K562 (cell line): ENCODE results near the gene EPHA7. TPM values are rescaled to one million over a fixed set of nuclear protein-coding genes. Genes with fewer than 3 reads are reported as not detected.

Experiments
- ATAC-seq: fragments of 200-7000 bp; cut with Tn5 transposase; 3 replicates; pipeline ENCODE4 v1.9.1; 2020; ENCODE audit warnings: moderate library complexity
- BruUV-seq: library from RNA; stranded (reverse); fragments of 400-500 nt; replicated peaks from 2 replicates; lab custom pipeline; 2021; lab: Mats Ljungman, UMichigan
- CTCF ChIA-PET: fragments of 300-600 bp; formaldehyde crosslinking; extraction: SDS; loops from one replicate; lab custom pipeline; 2021; ENCODE audit warnings: low intra/inter-chr PET ratio; lab: Yijun Ruan, JAX
- POLR2A ChIA-PET: fragments of 300-600, 350-650 bp; sonication (Branson Sonifier 250); formaldehyde crosslinking; extraction: SDS; loops from one replicate; lab custom pipeline; 2021; ENCODE audit warnings: antibody characterized with exemption, inconsistent platforms; lab: Yijun Ruan, JAX
- DNase-seq, 4 experiments: peaks; one replicate each; pipeline versions ENCODE4 v3.0.0 to v3.0.0-alpha.2; 2011 to 2018; ENCODE audit warnings: low spot score in 3 of 4, mixed read lengths in 3 of 4; ENCODE audit errors: extremely low read depth in 1 of 4
- FAIRE-seq: peaks from 2 replicates; lab custom pipeline; 2011; peaks lifted over from hg19 to GRCh38; lab: Jason Lieb, UNC
- H2AFZ ChIP-seq: 2 replicates; pipeline ENCODE4 v1.6.0; 2011; ENCODE audit warnings: low read depth, low read length, control low read depth, inconsistent platforms
- H3K27ac ChIP-seq: fragments of 200-600 bp; 3 replicates; pipeline ENCODE4 v1.8.0; 2011; ENCODE audit warnings: low read depth, mild to moderate bottlenecking, control low read depth, inconsistent platforms, low read length, moderate library complexity, mixed read lengths; ENCODE audit errors: extremely low read depth
- H3K27me3 ChIP-seq, 2 experiments: fragments of 300-600 bp in 1 of 2; 2 replicates in 1 of 2; 3 replicates in 1 of 2; pipeline versions ENCODE4 v1.6.0 to v1.8.0; 2011; ENCODE audit warnings: inconsistent platforms in 2 of 2, low read length in 2 of 2, mild to moderate bottlenecking in 1 of 2, mixed read lengths in 1 of 2, moderate library complexity in 1 of 2; ENCODE audit not compliant: control insufficient read depth in 2 of 2, insufficient read depth in 2 of 2
- H3K36me3 ChIP-seq: fragments of 300-600 bp; 3 replicates; pipeline ENCODE4 v1.8.0; 2011; ENCODE audit warnings: mild to moderate bottlenecking, low read length, inconsistent platforms; ENCODE audit not compliant: control insufficient read depth, insufficient read depth
- H3K4me1 ChIP-seq, 2 experiments: fragments of 200-600 bp in 1 of 2; replicated peaks in 1 of 2; 2 replicates in 1 of 2; 3 replicates in 1 of 2; pipeline versions ENCODE4 v1.5.1 to v1.8.0; 2011; ENCODE audit warnings: inconsistent platforms in 2 of 2, low read length in 2 of 2, mild to moderate bottlenecking in 1 of 2, mixed read lengths in 1 of 2, moderate library complexity in 1 of 2; ENCODE audit not compliant: control insufficient read depth in 2 of 2, insufficient read depth in 2 of 2
- H3K4me2 ChIP-seq: 2 replicates; pipeline ENCODE4 v1.6.1; 2011; ENCODE audit warnings: low read length, control low read depth, inconsistent platforms, mixed read lengths; ENCODE audit not compliant: insufficient read depth
- H3K4me3 ChIP-seq: fragments of 200-600 bp; sonication (generic), shearing (Covaris generic); 2 replicates; pipeline ENCODE4 v1.5.1; 2016; ENCODE audit warnings: control low read depth, inconsistent platforms
- H3K79me2 ChIP-seq: fragments of 200-600 bp; 3 replicates; pipeline ENCODE4 v1.8.0; 2011; ENCODE audit warnings: low read length, inconsistent platforms; ENCODE audit not compliant: control insufficient read depth, insufficient read depth
- H3K9ac ChIP-seq, 2 experiments: 2 replicates each; pipeline versions ENCODE4 v1.6.0 to v1.6.1; 2011; ENCODE audit warnings: low read depth in 2 of 2, low read length in 2 of 2, control low read depth in 1 of 2, inconsistent platforms in 1 of 2, mild to moderate bottlenecking in 1 of 2, mixed read lengths in 1 of 2; ENCODE audit not compliant: insufficient read depth in 1 of 2
- H3K9me1 ChIP-seq: one replicate; pipeline ENCODE4 v1.6.0; 2011; ENCODE audit warnings: inconsistent platforms, mild to moderate bottlenecking, low read length, moderate library complexity; ENCODE audit not compliant: control insufficient read depth, insufficient read depth
- H3K9me3 ChIP-seq: replicated peaks from 2 replicates; pipeline ENCODE4 v1.5.1; 2011; ENCODE audit warnings: low read depth, low read length, inconsistent platforms; ENCODE audit not compliant: control insufficient read depth, insufficient read depth
- H4K20me1 ChIP-seq: replicated peaks from 2 replicates; pipeline ENCODE4 v1.6.1; 2011; ENCODE audit warnings: low read length, inconsistent platforms, mixed read lengths; ENCODE audit not compliant: control insufficient read depth, insufficient read depth
- BDP1 ChIP-seq: IDR thresholded peaks from 3 replicates; pipeline ENCODE4 v1.6.1; 2011; ENCODE audit not compliant: insufficient read length, insufficient read depth
- FOS ChIP-seq: IDR thresholded peaks from 3 replicates; pipeline ENCODE4 v1.6.1; 2011; ENCODE audit not compliant: insufficient read length; ENCODE audit errors: extremely low read depth
- HEY1 ChIP-seq: fragments of 250-450 bp; sonication (Bioruptor Pico); IDR thresholded peaks from 2 replicates; pipeline ENCODE4 v1.5.0; 2020; ENCODE audit warnings: mild to moderate bottlenecking, moderate library complexity, borderline replicate concordance
- L3MBTL2 ChIP-seq: fragments of 450-650 bp; IDR thresholded peaks from 2 replicates; pipeline ENCODE4 v1.6.1; 2016; ENCODE audit warnings: mild to moderate bottlenecking, moderate library complexity
- RBM22 ChIP-seq: fragments of 200-400 bp; formaldehyde crosslinking; IDR thresholded peaks from 2 replicates; pipeline ENCODE4 v1.6.1; 2018; ENCODE audit warnings: low read length, low read depth; ENCODE audit not compliant: poor library complexity, severe bottlenecking
- TBP ChIP-seq: optimal IDR thresholded peaks from 2 replicates; pipeline ENCODE3; 2011; ENCODE audit warnings: low read depth, low read length, improper control_type of control experiment
- ZFP30 ChIP-seq: fragments of 250-450 bp; sonication (Bioruptor Pico); IDR thresholded peaks from 2 replicates; pipeline ENCODE4 v1.8.0; 2022; ENCODE audit warnings: moderate library complexity, mild to moderate bottlenecking, inconsistent platforms, borderline replicate concordance
- ZNF232 ChIP-seq: sonication (generic); formaldehyde crosslinking; IDR thresholded peaks from 2 replicates; pipeline ENCODE4 v1.8.0; 2022; ENCODE audit warnings: mild to moderate bottlenecking, missing genetic modification reagents
- WGBS: fragments of 100-300 bp; shearing (Covaris generic); methylation state at CpG from one replicate; pipeline ENCODE4 v1.1.6; 2016; ENCODE audit warnings: low coverage, mixed read lengths; ENCODE audit not compliant: insufficient coverage; ENCODE audit errors: missing lambda C conversion rate; 5-methylcytosine and 5-hydroxymethylcytosine counted together
- in situ Hi-C: fragments of 300-500 bp; cut with MboI; formaldehyde crosslinking; loops from 4 replicates; pipeline ENCODE4 v1.15.0; 2018; ENCODE audit warnings: inconsistent platforms, mixed read lengths
- intact Hi-C: fragments of 100-400 bp; cut with micrococcal nuclease; formaldehyde crosslinking; loops from 2 replicates; pipeline ENCODE4 v1.14.2; 2022
- polyA plus RNA-seq, 8 experiments: library from polyadenylated mRNA; depleted of rRNA in 4 of 8; stranded (reverse) in 5 of 8; unstranded in 3 of 8; fragments of >200 nt; fragmentation: Nextera tagmentation in 2 of 8; fragmentation: Illumina TruSeq in 1 of 8; extraction: Ambion mirVana in 2 of 8; extraction: Trizol in 1 of 8; gene quantifications; 2 replicates each; pipeline versions ENCODE4 v1.2.1 to v1.2.3, GENCODE V29; 2011 to 2014; ENCODE audit warnings: inconsistent platforms in 1 of 8, missing spikeins in 1 of 8
- total RNA-seq, 7 experiments: library from RNA; depleted of rRNA in 6 of 7; stranded (reverse); fragments of >200 nt in 6 of 7; fragmentation: Illumina TruSeq in 2 of 7; extraction: Trizol in 2 of 7; gene quantifications; 2 replicates each; pipeline versions ENCODE4 v1.2.1 to v1.2.3, GENCODE V29; 2011 to 2021; ENCODE audit warnings: low replicate concordance in 1 of 7
- TF ChIP-seq, protein P1 (sequence below): fragments of 250-450 bp; sonication (Bioruptor Pico); IDR thresholded peaks from 2 replicates; pipeline ENCODE4 v1.4.0; 2020; ENCODE audit warnings: mild to moderate bottlenecking, moderate library complexity
- TF ChIP-seq, protein P2 (sequence below): fragments of 250-450 bp; sonication (Bioruptor Pico); IDR thresholded peaks from 2 replicates; pipeline ENCODE4 v1.4.0; 2020; ENCODE audit warnings: mild to moderate bottlenecking
- TF ChIP-seq, protein P3 (sequence below): fragments of 250-450 bp; sonication (Bioruptor Pico); IDR thresholded peaks from 2 replicates; pipeline ENCODE4 v1.8.0; 2021; ENCODE audit warnings: mild to moderate bottlenecking, moderate library complexity

EPHA7 gene
- total and polyA plus RNA-seq, 9 of the 15 experiments (the other 6 are each of a cell fraction or from before 2014, with no cell fraction given), result not detected

DNA sequence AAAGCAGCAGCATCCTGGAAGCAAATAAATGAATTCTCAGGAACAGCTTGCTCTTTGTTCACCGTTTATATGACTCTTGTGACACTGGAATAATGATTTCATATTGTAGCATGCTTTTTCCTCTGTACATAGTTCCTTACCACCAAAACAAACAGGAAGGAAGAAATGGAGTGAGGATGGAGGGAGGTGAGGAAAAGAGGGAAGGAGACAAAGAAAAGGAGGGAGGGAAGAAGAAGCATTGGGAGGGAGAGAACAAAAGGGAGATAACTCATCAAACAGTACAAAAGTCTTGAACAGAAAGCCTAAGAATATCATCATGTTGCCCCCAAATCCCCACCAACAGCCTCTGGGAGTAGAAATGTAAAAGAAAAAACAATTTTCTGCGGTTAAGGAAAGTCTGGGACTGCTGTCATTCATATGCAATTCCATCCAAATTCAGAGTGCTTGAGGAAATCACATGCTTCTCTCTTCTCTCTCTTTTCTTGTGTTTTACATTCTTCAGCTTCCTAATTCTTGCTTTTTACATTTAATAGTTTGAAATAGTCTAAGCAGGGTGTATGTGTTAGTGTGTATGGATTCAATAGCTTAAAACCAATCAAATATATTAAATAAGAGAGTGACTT, 81.5 kb downstream of the EPHA7 start (continued):
- TF ChIP-seq, protein P1, sequence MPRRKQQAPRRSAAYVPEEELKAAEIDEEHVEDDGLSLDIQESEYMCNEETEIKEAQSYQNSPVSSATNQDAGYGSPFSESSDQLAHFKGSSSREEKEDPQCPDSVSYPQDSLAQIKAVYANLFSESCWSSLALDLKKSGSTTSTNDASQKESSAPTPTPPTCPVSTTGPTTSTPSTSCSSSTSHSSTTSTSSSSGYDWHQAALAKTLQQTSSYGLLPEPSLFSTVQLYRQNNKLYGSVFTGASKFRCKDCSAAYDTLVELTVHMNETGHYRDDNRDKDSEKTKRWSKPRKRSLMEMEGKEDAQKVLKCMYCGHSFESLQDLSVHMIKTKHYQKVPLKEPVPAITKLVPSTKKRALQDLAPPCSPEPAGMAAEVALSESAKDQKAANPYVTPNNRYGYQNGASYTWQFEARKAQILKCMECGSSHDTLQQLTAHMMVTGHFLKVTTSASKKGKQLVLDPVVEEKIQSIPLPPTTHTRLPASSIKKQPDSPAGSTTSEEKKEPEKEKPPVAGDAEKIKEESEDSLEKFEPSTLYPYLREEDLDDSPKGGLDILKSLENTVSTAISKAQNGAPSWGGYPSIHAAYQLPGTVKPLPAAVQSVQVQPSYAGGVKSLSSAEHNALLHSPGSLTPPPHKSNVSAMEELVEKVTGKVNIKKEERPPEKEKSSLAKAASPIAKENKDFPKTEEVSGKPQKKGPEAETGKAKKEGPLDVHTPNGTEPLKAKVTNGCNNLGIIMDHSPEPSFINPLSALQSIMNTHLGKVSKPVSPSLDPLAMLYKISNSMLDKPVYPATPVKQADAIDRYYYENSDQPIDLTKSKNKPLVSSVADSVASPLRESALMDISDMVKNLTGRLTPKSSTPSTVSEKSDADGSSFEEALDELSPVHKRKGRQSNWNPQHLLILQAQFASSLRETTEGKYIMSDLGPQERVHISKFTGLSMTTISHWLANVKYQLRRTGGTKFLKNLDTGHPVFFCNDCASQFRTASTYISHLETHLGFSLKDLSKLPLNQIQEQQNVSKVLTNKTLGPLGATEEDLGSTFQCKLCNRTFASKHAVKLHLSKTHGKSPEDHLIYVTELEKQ (CRISPR knock-in tag), result no peak
- no peak for TF ChIP-seq HEY1 (CRISPR knock-in tag)
- TF ChIP-seq, protein P2, sequence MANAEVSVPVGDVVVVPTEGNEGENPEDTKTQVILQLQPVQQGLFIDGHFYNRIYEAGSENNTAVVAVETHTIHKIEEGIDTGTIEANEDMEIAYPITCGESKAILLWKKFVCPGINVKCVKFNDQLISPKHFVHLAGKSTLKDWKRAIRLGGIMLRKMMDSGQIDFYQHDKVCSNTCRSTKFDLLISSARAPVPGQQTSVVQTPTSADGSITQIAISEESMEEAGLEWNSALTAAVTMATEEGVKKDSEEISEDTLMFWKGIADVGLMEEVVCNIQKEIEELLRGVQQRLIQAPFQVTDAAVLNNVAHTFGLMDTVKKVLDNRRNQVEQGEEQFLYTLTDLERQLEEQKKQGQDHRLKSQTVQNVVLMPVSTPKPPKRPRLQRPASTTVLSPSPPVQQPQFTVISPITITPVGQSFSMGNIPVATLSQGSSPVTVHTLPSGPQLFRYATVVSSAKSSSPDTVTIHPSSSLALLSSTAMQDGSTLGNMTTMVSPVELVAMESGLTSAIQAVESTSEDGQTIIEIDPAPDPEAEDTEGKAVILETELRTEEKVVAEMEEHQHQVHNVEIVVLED (CRISPR knock-in tag), result no peak

DNA sequence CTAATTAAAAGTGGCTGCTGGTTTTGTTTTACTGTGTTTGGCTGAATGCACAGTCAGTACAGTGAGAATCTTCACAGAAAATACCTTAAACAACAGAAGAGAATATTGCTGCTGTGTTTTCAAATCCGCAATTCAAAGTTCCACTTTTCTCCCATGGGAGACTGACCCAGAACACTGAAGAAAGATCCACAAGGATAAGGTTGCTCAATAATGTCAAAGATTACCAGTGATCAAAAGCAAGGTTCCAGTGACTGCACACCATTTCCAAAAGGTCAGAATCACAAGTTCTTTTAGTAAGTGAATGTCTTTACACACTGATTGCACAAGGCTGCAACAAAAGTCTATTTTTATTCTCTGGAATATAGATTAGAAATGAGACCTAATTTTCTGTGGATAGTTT, 82.3 kb downstream of the EPHA7 start:
- H3K4me3 ChIP-seq, result no peak overlapping the region
- H3K9me3 ChIP-seq, result no peaks in the 10 kb centered on the region
- no peak overlapping the region for H3K4me2 ChIP-seq
- FAIRE-seq, result no peak
- BruUV-seq, result no TSS peak
- H3K9me1 ChIP-seq, result no peaks in the 10 kb centered on the region
- in situ Hi-C loops, result no loop called here
- no peak for ATAC-seq
- CTCF ChIA-PET, result no interaction called here
- intact Hi-C loops, result no loop called here
- WGBS, result 0% methylated on average over 1 of the region's 1 CpG
- no peak for DNase-seq
- no peaks in the 10 kb centered on the region for H3K79me2 ChIP-seq
- H3K4me1 ChIP-seq, result no peaks in the 10 kb centered on the region
- H3K36me3 ChIP-seq, result no peaks in the 10 kb centered on the region
- TF ChIP-seq FOS, result no peak
- TF ChIP-seq RBM22, result no peak
- TF ChIP-seq TBP, result no peak
- no peak for TF ChIP-seq ZNF232
- no peak for TF ChIP-seq L3MBTL2
- no peak for TF ChIP-seq ZFP30 (CRISPR knock-in tag)
- TF ChIP-seq, protein P3, sequence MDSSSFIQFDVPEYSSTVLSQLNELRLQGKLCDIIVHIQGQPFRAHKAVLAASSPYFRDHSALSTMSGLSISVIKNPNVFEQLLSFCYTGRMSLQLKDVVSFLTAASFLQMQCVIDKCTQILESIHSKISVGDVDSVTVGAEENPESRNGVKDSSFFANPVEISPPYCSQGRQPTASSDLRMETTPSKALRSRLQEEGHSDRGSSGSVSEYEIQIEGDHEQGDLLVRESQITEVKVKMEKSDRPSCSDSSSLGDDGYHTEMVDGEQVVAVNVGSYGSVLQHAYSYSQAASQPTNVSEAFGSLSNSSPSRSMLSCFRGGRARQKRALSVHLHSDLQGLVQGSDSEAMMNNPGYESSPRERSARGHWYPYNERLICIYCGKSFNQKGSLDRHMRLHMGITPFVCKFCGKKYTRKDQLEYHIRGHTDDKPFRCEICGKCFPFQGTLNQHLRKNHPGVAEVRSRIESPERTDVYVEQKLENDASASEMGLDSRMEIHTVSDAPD (CRISPR knock-in tag), result no peak
- no peak for TF ChIP-seq BDP1
- TF ChIP-seq, all 486 proteins: peak for 0
- H4K20me1 ChIP-seq, result no peaks in the 10 kb centered on the region
- H3K27ac ChIP-seq, result no peak overlapping the region
- H3K9ac ChIP-seq, result no peak overlapping the region
- no peak overlapping the region for H2AFZ ChIP-seq
- no peaks in the 10 kb centered on the region for H3K27me3 ChIP-seq
- POLR2A ChIA-PET, result no interaction called here
